GF-D8 (cell line): ENCODE measurements around the gene ZNF782.
"Not testable (repeated sequence)": the region's sequence is repeated elsewhere in the genome, so short reads cannot be mapped to it uniquely, and the experiment has no call there.

Experiments used
- DNase-seq: peaks from one replicate; lab custom pipeline; 2025; lab: John Stamatoyannopoulos, UW

The ZNF782 gene

GRCh38 chr9:96853781-96854650, at the start of gene ZNF782:
Gene ZNF782 (minus strand): TSS chr9:96854514. CDS start chr9:96851961, 2,553 bp downstream.
- peak; percentile 85 for DNase-seq

- DNase-seq: not testable (repeated sequence)
Observed at GRCh38 chr9:96900010-96900409, 45.7 kb upstream of the ZNF782 start.

- DNase-seq: no peak
Observed at GRCh38 chr9:96892131-96892530, 37.8 kb upstream of the ZNF782 start.

GRCh38 chr9:96888591-96888990, 34.3 kb upstream of the ZNF782 start:
- no peak for DNase-seq

- DNase-seq: no peak
Observed at GRCh38 chr9:96885424-96885823, 31.1 kb upstream of the ZNF782 start.

- DNase-seq: no peak
Observed at GRCh38 chr9:96884443-96884842, 30.1 kb upstream of the ZNF782 start.

- no peak for DNase-seq
Observed at GRCh38 chr9:96883922-96884321, 29.6 kb upstream of the ZNF782 start.

- no peak for DNase-seq
Observed at GRCh38 chr9:96877269-96877668, 23.0 kb upstream of the ZNF782 start.

- no peak for DNase-seq
Observed at GRCh38 chr9:96875461-96876142, 21.3 kb upstream of the ZNF782 start.

- DNase-seq: no peak
Observed at GRCh38 chr9:96874947-96875460, 20.7 kb upstream of the ZNF782 start.

- DNase-seq: no peak
Observed at GRCh38 chr9:96874201-96874785, 20.0 kb upstream of the ZNF782 start.

GRCh38 chr9:96871176-96871575, 16.9 kb upstream of the ZNF782 start:
- no peak for DNase-seq

- DNase-seq: no peak
Observed at GRCh38 chr9:96868709-96869108, 14.4 kb upstream of the ZNF782 start.

- no peak for DNase-seq
Observed at GRCh38 chr9:96867079-96867804, 12.9 kb upstream of the ZNF782 start.

GRCh38 chr9:96865240-96865639, 10.9 kb upstream of the ZNF782 start:
- DNase-seq: not testable (repeated sequence)

GRCh38 chr9:96859461-96860198, 5.3 kb upstream of the ZNF782 start:
- no peak for DNase-seq

- no peak for DNase-seq
Observed at GRCh38 chr9:96858670-96859069, 4.4 kb upstream of the ZNF782 start.

GRCh38 chr9:96858018-96858573, 3.8 kb upstream of the ZNF782 start:
- peak; percentile 12 for DNase-seq

- peak; percentile 6 for DNase-seq
Observed at GRCh38 chr9:96856363-96857286, 2.3 kb upstream of the ZNF782 start.
